ENCODE measurements around the gene ENPP3. TPM values are rescaled to one million over a fixed set of nuclear protein-coding genes. Genes with fewer than 3 reads are reported as not detected.
A peak's percentile ranks its signal among the peaks of the same experiment; 100 is the strongest.

Gene ENPP3
- total and polyA plus RNA-seq, 9 of the 15 experiments (the other 6 are each of a cell fraction or from before 2014, with no cell fraction given): 14.0 to 32.8 (median 21.6) TPM

- TF ChIP-seq, protein P1, sequence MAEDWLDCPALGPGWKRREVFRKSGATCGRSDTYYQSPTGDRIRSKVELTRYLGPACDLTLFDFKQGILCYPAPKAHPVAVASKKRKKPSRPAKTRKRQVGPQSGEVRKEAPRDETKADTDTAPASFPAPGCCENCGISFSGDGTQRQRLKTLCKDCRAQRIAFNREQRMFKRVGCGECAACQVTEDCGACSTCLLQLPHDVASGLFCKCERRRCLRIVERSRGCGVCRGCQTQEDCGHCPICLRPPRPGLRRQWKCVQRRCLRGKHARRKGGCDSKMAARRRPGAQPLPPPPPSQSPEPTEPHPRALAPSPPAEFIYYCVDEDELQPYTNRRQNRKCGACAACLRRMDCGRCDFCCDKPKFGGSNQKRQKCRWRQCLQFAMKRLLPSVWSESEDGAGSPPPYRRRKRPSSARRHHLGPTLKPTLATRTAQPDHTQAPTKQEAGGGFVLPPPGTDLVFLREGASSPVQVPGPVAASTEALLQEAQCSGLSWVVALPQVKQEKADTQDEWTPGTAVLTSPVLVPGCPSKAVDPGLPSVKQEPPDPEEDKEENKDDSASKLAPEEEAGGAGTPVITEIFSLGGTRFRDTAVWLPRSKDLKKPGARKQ (CRISPR knock-in tag; IDR thresholded peaks at IDR 0.05): no peak
- TF ChIP-seq GTF2A2 (tag; IDR thresholded peaks at IDR 0.05) (no peak), IRF1 (CRISPR knock-in tag; IDR thresholded peaks at IDR 0.05; ENCODE audit: borderline replicate concordance) (no peak), RBM25 (IDR thresholded peaks at IDR 0.05; ENCODE audit: low read depth, low read length, severe bottlenecking) (no peak), ARID1B (IDR thresholded peaks at IDR 0.05) (peak; percentile 86), NFE2 (IDR thresholded peaks at IDR 0.05; ENCODE audit: low read depth) (peak; percentile 84), MAFK (IDR thresholded peaks at IDR 0.05; ENCODE audit: low read length) (peak; percentile 39; the same call in 1 of the 2 replicates), POLR2H (tag; IDR thresholded peaks at IDR 0.05; ENCODE audit: low read depth) (peak; percentile 57; the same call in 1 of the 2 replicates), WHSC1 (IDR thresholded peaks at IDR 0.05; ENCODE audit: low read length) (no peak), KDM1A (IDR thresholded peaks at IDR 0.05) (0 out of 4 replicates have a peak, but pooled peaks of 1 of the 2 experiments have one; percentile 30), SAFB (IDR thresholded peaks at IDR 0.05; ENCODE audit: borderline replicate concordance, low read depth, low read length) (no peak), CEBPB (tag; IDR thresholded peaks at IDR 0.05) (0 out of 2 replicates have a peak, but pooled peaks have one; percentile 7), ZNF764 (CRISPR knock-in tag; IDR thresholded peaks at IDR 0.05; ENCODE audit: low read depth) (no peak), TEAD4 (IDR thresholded peaks at IDR 0.05; ENCODE audit: low read length) (peak; percentile 86), TEAD4 (CRISPR knock-in tag; IDR thresholded peaks at IDR 0.05; ENCODE audit: borderline replicate concordance) (no peak), IFI16 (CRISPR knock-in tag; IDR thresholded peaks at IDR 0.05) (no peak), TRIM28 (IDR thresholded peaks at IDR 0.05) (no peak), SRSF7 (optimal IDR thresholded peaks at IDR 0.05; ENCODE audit: low read depth, low read length) (no peak)
- TF ChIP-seq, protein P2, sequence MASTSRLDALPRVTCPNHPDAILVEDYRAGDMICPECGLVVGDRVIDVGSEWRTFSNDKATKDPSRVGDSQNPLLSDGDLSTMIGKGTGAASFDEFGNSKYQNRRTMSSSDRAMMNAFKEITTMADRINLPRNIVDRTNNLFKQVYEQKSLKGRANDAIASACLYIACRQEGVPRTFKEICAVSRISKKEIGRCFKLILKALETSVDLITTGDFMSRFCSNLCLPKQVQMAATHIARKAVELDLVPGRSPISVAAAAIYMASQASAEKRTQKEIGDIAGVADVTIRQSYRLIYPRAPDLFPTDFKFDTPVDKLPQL (IDR thresholded peaks at IDR 0.05; ENCODE audit: extremely low read depth, insufficient read length): no peak
- TF ChIP-seq, protein P3, sequence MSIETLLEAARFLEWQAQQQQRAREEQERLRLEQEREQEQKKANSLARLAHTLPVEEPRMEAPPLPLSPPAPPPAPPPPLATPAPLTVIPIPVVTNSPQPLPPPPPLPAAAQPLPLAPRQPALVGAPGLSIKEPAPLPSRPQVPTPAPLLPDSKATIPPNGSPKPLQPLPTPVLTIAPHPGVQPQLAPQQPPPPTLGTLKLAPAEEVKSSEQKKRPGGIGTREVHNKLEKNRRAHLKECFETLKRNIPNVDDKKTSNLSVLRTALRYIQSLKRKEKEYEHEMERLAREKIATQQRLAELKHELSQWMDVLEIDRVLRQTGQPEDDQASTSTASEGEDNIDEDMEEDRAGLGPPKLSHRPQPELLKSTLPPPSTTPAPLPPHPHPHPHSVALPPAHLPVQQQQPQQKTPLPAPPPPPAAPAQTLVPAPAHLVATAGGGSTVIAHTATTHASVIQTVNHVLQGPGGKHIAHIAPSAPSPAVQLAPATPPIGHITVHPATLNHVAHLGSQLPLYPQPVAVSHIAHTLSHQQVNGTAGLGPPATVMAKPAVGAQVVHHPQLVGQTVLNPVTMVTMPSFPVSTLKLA (conservative IDR thresholded peaks at IDR 0.05): peak in 1 of 2 experiments; percentile 31; a peak in 1 of 4 replicates
- TF ChIP-seq, protein P4, sequence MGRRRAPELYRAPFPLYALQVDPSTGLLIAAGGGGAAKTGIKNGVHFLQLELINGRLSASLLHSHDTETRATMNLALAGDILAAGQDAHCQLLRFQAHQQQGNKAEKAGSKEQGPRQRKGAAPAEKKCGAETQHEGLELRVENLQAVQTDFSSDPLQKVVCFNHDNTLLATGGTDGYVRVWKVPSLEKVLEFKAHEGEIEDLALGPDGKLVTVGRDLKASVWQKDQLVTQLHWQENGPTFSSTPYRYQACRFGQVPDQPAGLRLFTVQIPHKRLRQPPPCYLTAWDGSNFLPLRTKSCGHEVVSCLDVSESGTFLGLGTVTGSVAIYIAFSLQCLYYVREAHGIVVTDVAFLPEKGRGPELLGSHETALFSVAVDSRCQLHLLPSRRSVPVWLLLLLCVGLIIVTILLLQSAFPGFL (CRISPR knock-in tag; IDR thresholded peaks at IDR 0.05): no peak
Measured at GRCh38 chr6:131640576-131640975, 3.5 kb downstream of the ENPP3 start (continued).
